Activated CD4-positive, alpha-beta memory T cell treated with anti-CD3 and anti-CD28 coated beads for 36 hours (primary cell): Measurements from ENCODE around the gene GP5. TPM values are rescaled to one million over a fixed set of nuclear protein-coding genes. Genes with fewer than 3 reads are reported as not detected.

Experiments used
- CTCF ChIA-PET: fragments of 350-600 bp; sonication (Branson Sonifier 250); formaldehyde crosslinking; loops from one replicate; lab custom pipeline; 2021; ENCODE audit warnings: antibody characterized with exemption, inconsistent platforms; lab: Charles Lee
- POLR2A ChIA-PET: fragments of 350-600 bp; sonication (Branson Sonifier 250); formaldehyde crosslinking; loops from one replicate; lab custom pipeline; 2021; ENCODE audit warnings: antibody characterized with exemption; lab: Charles Lee
- DNase-seq: peaks from one replicate; pipeline ENCODE4 v3.0.0-alpha.2; 2020
- H3K27ac Mint-ChIP-seq: one replicate; pipeline ENCODE4 v1.8.0; 2021; ENCODE audit warnings: mixed read lengths
- H3K27me3 Mint-ChIP-seq: one replicate; pipeline ENCODE4 v1.8.0; 2021; ENCODE audit warnings: mixed read lengths
- H3K36me3 Mint-ChIP-seq: one replicate; pipeline ENCODE4 v1.8.0; 2021; ENCODE audit warnings: mixed read lengths
- H3K4me1 Mint-ChIP-seq: one replicate; pipeline ENCODE4 v1.8.0; 2021; ENCODE audit warnings: low read depth, mixed read lengths
- H3K4me3 Mint-ChIP-seq: one replicate; pipeline ENCODE4 v1.8.0; 2021; ENCODE audit warnings: mild to moderate bottlenecking, mixed read lengths
- H3K9me3 Mint-ChIP-seq: one replicate; pipeline ENCODE4 v1.8.0; 2021; ENCODE audit warnings: mixed read lengths
- intact Hi-C: fragments of 100-400 bp; cut with micrococcal nuclease; formaldehyde crosslinking; loops from one replicate; pipeline ENCODE4 v1.15.1; 2023
- total RNA-seq, 2 experiments: library from RNA; stranded (reverse); gene quantifications; one replicate each; pipeline ENCODE4 v1.2.3, GENCODE V29; 2021

The GP5 gene
- total RNA-seq, 2 experiments from 2014 or later, result 0.24 to 0.31 TPM

DNA sequence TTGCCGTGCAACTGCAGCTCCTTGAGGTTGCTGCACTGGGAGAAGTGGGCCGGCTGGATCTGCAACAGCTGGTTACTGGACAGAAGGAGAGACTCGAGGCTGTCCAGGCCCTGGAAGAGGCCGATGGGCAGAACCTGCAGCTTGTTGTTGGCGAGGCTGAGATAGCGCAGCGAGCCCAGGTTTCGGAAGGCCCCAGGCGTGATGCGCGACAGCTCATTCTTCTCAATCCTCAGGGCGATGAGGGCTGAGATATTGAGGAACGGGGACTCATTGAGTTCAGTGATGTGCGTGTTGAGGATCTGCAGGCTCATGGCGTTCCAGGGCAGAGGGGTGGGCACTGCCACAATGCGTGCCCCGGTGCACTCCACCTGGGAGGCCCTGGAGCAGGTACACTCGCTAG is 38.5 kb downstream of the GP5 start:
- CTCF ChIA-PET, result interaction anchor here (1.0 to 1.1 kb wide), 2 partner anchors 16 to 45 kb away, joined by 3 to 4 read pairs; no protein-coding TSS in a partner anchor
- no peak overlapping the region for H3K27ac Mint-ChIP-seq
- H3K4me1 Mint-ChIP-seq, result no peaks in the 10 kb centered on the region
- no peak for DNase-seq
- POLR2A ChIA-PET, result no interaction called here
- no peaks in the 10 kb centered on the region for H3K27me3 Mint-ChIP-seq
- H3K9me3 Mint-ChIP-seq, result no peaks in the 10 kb centered on the region
- H3K4me3 Mint-ChIP-seq, result no peak overlapping the region
- H3K36me3 Mint-ChIP-seq, result no peaks in the 10 kb centered on the region
- intact Hi-C loops, result no loop called here

GRCh38 chr3:194357681-194358080 is 41.4 kb downstream of the GP5 start:
- no peak for DNase-seq
- CTCF ChIA-PET, result no interaction called here
- Mint-ChIP-seq H3K9me3 (no peaks in the 10 kb centered on the region), H3K4me3 (no peak overlapping the region), H3K36me3 (no peaks in the 10 kb centered on the region), H3K4me1 (no peaks in the 10 kb centered on the region), H3K27ac (no peak overlapping the region), H3K27me3 (no peaks in the 10 kb centered on the region)
- intact Hi-C loops, result no loop called here
- POLR2A ChIA-PET, result no interaction called here

DNA sequence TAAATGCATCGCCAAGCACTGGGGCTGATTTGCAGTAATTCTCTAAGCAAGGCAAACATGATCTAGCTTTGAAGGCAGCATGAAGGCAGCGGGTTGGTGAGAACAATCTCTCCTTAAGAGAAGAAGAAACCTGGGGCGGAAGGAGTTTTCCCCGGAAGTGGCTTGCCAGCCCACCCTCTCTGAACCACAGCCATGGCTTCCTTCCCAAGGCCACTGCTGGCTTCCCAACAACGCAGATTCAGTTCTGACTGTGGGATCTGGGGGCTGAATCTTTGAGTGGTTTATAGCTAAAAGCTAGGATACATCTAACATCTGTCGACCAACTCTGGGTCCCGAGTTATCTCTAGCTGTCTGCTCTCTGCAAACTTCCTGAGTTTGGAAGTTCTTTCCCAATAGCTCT is 43.7 kb downstream of the GP5 start:
- Mint-ChIP-seq H3K27me3 (no peaks in the 10 kb centered on the region), H3K4me3 (no peak overlapping the region), H3K4me1 (no peaks in the 10 kb centered on the region), H3K36me3 (no peaks in the 10 kb centered on the region), H3K27ac (no peak overlapping the region), H3K9me3 (no peaks in the 10 kb centered on the region)
- ChIA-PET CTCF (interaction anchor here (1.3 to 3.3 kb wide), 3 partner anchors 12 to 22 kb away, joined by 3 to 22 read pairs (median 4); no protein-coding TSS in a partner anchor), POLR2A (no interaction called here)
- no peak for DNase-seq
- intact Hi-C loops, result no loop called here

GRCh38 chr3:194354315-194354714 is 44.8 kb downstream of the GP5 start:
- intact Hi-C loops, result no loop called here
- Mint-ChIP-seq H3K27ac (no peak overlapping the region), H3K9me3 (no peaks in the 10 kb centered on the region), H3K27me3 (no peaks in the 10 kb centered on the region), H3K4me1 (no peaks in the 10 kb centered on the region), H3K4me3 (no peak overlapping the region), H3K36me3 (no peaks in the 10 kb centered on the region)
- CTCF ChIA-PET, result interaction anchor here (1.6 to 3.3 kb wide), 2 partner anchors 11 to 21 kb away, joined by 4 to 22 read pairs; no protein-coding TSS in a partner anchor
- POLR2A ChIA-PET, result no interaction called here
- no peak for DNase-seq

DNA sequence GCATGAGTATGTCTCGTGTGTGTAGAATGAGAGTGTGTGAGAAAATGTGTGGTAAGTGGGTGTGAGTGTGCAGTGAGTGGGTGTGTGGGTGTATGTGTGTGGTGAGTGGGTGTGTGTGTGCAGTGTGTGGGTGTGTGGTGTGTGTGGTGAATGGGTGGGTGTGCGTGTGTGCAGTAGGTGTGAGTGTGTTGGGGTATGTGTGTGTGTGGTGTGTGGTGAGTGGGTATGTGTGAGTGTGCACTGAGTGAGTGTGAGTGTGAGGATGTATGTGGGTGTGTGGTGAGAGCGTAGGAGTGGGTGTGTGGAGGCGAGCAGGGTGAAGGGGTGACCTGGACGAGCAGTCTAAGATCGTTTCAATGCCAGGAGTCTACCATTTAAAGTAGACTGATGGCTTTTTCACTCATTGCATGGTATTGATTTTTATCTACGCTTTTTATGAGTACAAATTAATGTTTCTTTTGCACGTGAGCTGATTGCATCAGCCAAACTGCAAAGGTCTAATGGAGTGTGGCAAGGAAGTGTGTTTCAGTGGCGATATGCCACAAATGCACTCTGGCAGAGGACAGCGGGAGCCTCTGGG is 46.3 kb downstream of the GP5 start:
- intact Hi-C loops, result no loop called here

GRCh38 chr3:194351952-194352536 is 47.0 kb downstream of the GP5 start:
- intact Hi-C loops, result no loop called here
- no peak for DNase-seq
- H3K4me3 Mint-ChIP-seq, result no peak overlapping the region
- no peaks in the 10 kb centered on the region for H3K4me1 Mint-ChIP-seq
- ChIA-PET CTCF (no interaction called here), POLR2A (no interaction called here)
- no peaks in the 10 kb centered on the region for H3K36me3 Mint-ChIP-seq
- H3K27ac Mint-ChIP-seq, result no peak overlapping the region
- H3K9me3 Mint-ChIP-seq, result no peaks in the 10 kb centered on the region
- H3K27me3 Mint-ChIP-seq, result no peaks in the 10 kb centered on the region

More for the DNA sequence above, 46.3 kb downstream of the GP5 start:
- ChIA-PET POLR2A (no interaction called here), CTCF (no interaction called here)
- Mint-ChIP-seq H3K27me3 (no peaks in the 10 kb centered on the region), H3K4me1 (no peaks in the 10 kb centered on the region), H3K4me3 (no peak overlapping the region), H3K27ac (no peak overlapping the region), H3K36me3 (no peaks in the 10 kb centered on the region), H3K9me3 (no peaks in the 10 kb centered on the region)
- DNase-seq, result no peak

- Mint-ChIP-seq H3K9me3 (no peaks in the 10 kb centered on the region), H3K4me1 (no peaks in the 10 kb centered on the region), H3K4me3 (no peak within 1 kb of the TSS), H3K27ac (no peak within 1 kb of the TSS), H3K27me3 (no peaks in the 10 kb centered on the region), H3K36me3 (no peaks in the 10 kb centered on the region)
- DNase-seq, result no peak
- intact Hi-C loops, result no loop called here
- POLR2A ChIA-PET, result no interaction called here
- CTCF ChIA-PET, result no interaction called here
These were observed 47.9 kb downstream of the GP5 start, which contains the start of gene CPN2 for GRCh38 chr3:194351080-194351672. CPN2 (minus strand) TSS chr3:194351328; CDS start chr3:194342702, 8,626 bp downstream.

- ChIA-PET POLR2A (no interaction called here), CTCF (no interaction called here)
- Mint-ChIP-seq H3K36me3 (no peaks in the 10 kb centered on the region), H3K4me1 (no peaks in the 10 kb centered on the region), H3K4me3 (no peak overlapping the region), H3K9me3 (no peaks in the 10 kb centered on the region), H3K27ac (no peak overlapping the region), H3K27me3 (no peaks in the 10 kb centered on the region)
- intact Hi-C loops, result no loop called here
- no peak for DNase-seq
These were observed 48.4 kb downstream of the GP5 start for GRCh38 chr3:194350726-194351071.

- no peak overlapping the region for H3K4me3 Mint-ChIP-seq
- peaks cover 2% of the 10 kb centered on the region for H3K4me1 Mint-ChIP-seq
- intact Hi-C loops, result no loop called here
- DNase-seq, result no peak
- POLR2A ChIA-PET, result no interaction called here
- no peaks in the 10 kb centered on the region for H3K36me3 Mint-ChIP-seq
- CTCF ChIA-PET, result no interaction called here
- H3K27me3 Mint-ChIP-seq, result no peaks in the 10 kb centered on the region
- H3K9me3 Mint-ChIP-seq, result no peaks in the 10 kb centered on the region
- no peak overlapping the region for H3K27ac Mint-ChIP-seq
These were observed 50.7 kb downstream of the GP5 start for GRCh38 chr3:194348354-194348753.

DNA sequence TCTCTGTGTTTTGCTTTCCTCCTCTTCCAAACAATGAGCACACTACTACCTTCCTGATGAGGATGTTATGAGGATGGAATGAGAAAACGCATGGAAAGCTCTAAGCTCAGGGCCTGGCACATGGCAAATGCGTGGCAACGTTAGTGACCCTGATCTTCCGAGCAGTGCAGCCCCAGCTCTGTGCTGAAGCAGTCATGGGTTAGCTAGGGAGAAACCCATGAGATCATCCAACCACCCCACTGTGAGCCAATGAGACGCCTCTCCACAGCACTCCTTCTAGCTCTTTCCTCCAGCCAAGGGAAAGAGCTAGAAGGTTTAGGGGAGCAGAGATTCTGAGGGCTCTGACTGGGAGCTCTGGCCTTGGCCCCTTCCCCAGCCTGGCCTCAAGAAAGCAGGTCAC is 52.4 kb downstream of the GP5 start:
- Mint-ChIP-seq H3K9me3 (no peaks in the 10 kb centered on the region), H3K27ac (no peak overlapping the region), H3K27me3 (no peaks in the 10 kb centered on the region), H3K36me3 (no peaks in the 10 kb centered on the region), H3K4me1 (peaks cover 2% of the 10 kb centered on the region), H3K4me3 (no peak overlapping the region)
- CTCF ChIA-PET, result interaction anchor here (2.2 to 5.8 kb wide), 2 partner anchors 12 to 31 kb away, joined by 6 to 92 read pairs; no protein-coding TSS in a partner anchor
- intact Hi-C loops, result no loop called here
- POLR2A ChIA-PET, result no interaction called here
- no peak for DNase-seq

GRCh38 chr3:194346035-194346434 is 53.0 kb downstream of the GP5 start:
- H3K4me1 Mint-ChIP-seq, result peaks cover 2% of the 10 kb centered on the region
- ChIA-PET POLR2A (no interaction called here), CTCF (interaction anchor here (1.5 to 5.8 kb wide), 7 partner anchors 12 to 126 kb away, joined by 3 to 92 read pairs (median 29); partner anchors contain the start of gene GP5)
- intact Hi-C loops, result no loop called here
- H3K9me3 Mint-ChIP-seq, result no peaks in the 10 kb centered on the region
- H3K36me3 Mint-ChIP-seq, result no peaks in the 10 kb centered on the region
- no peak overlapping the region for H3K4me3 Mint-ChIP-seq
- H3K27me3 Mint-ChIP-seq, result no peaks in the 10 kb centered on the region
- H3K27ac Mint-ChIP-seq, result no peak overlapping the region
- no peak for DNase-seq
